GM23338 (cell line): ENCODE data around the gene NCS1. TPM values are rescaled to one million over a fixed set of nuclear protein-coding genes. Genes with fewer than 3 reads are reported as not detected.

Source experiments
- ATAC-seq: fragments of 200-7000 bp; cut with Tn5 transposase; 3 replicates; pipeline ENCODE4 v1.9.1; 2020
- DNase-seq: peaks from one replicate; pipeline ENCODE4 v3.0.0-alpha.2; 2015; ENCODE audit warnings: low spot score
- H2AFZ ChIP-seq: fragments of 200-600 bp; sonication (generic); 2 replicates; pipeline ENCODE4 v1.8.0; 2016; ENCODE audit warnings: antibody characterized with exemption, mild to moderate bottlenecking, moderate library complexity
- H3F3A ChIP-seq: fragments of 200-600 bp; sonication (generic); replicated peaks from 2 replicates; pipeline ENCODE4 v1.8.0; 2017; ENCODE audit warnings: antibody characterized with exemption, mixed run types, low read depth
- H3K27ac ChIP-seq: fragments of 200-600 bp; sonication (generic); 2 replicates; pipeline ENCODE4 v1.6.1; 2016; ENCODE audit warnings: low read depth
- H3K27me3 ChIP-seq: fragments of 200-600 bp; sonication (generic); 2 replicates; pipeline ENCODE4 v1.8.0; 2016; ENCODE audit warnings: mild to moderate bottlenecking, mixed run types, moderate library complexity; ENCODE audit not compliant: insufficient read depth
- H3K36me3 ChIP-seq: fragments of 200-600 bp; sonication (generic); 2 replicates; pipeline ENCODE4 v1.8.0; 2016; ENCODE audit warnings: mild to moderate bottlenecking; ENCODE audit not compliant: insufficient read depth
- H3K4me1 ChIP-seq: fragments of 200-600 bp; sonication (generic); 2 replicates; pipeline ENCODE4 v1.8.0; 2016; ENCODE audit warnings: mild to moderate bottlenecking, moderate library complexity; ENCODE audit not compliant: insufficient read depth
- H3K4me2 ChIP-seq: fragments of 200-600 bp; sonication (generic); 2 replicates; pipeline ENCODE4 v1.7.1; 2017; ENCODE audit warnings: mixed run types
- H3K4me3 ChIP-seq: fragments of 200-600 bp; sonication (generic); 2 replicates; pipeline ENCODE4 v1.6.1; 2016; ENCODE audit warnings: mixed run types
- H3K79me2 ChIP-seq: fragments of 200-600 bp; sonication (generic); replicated peaks from 2 replicates; pipeline ENCODE4 v1.8.0; 2017; ENCODE audit warnings: mild to moderate bottlenecking; ENCODE audit not compliant: insufficient read depth
- H3K9me2 ChIP-seq: fragments of 200-600 bp; sonication (generic); 2 replicates; pipeline ENCODE4 v1.8.0; 2017; ENCODE audit not compliant: insufficient read depth
- H4K20me1 ChIP-seq: fragments of 200-600 bp; sonication (generic); replicated peaks from 2 replicates; pipeline ENCODE4 v1.8.0; 2017; ENCODE audit warnings: mild to moderate bottlenecking; ENCODE audit not compliant: insufficient read depth
- H3K27ac Mint-ChIP-seq: 2 replicates; pipeline ENCODE4 v1.8.0; 2020; ENCODE audit warnings: inconsistent platforms, mild to moderate bottlenecking, moderate library complexity, mixed read lengths
- H3K27me3 Mint-ChIP-seq: 3 replicates; pipeline ENCODE4 v1.8.0; 2022; ENCODE audit warnings: low read depth, mild to moderate bottlenecking, moderate library complexity, mixed read lengths, inconsistent platforms; ENCODE audit not compliant: insufficient read depth, poor library complexity
- H3K36me3 Mint-ChIP-seq: 3 replicates; pipeline ENCODE4 v1.8.0; 2021; ENCODE audit warnings: low read depth, mild to moderate bottlenecking, inconsistent platforms, moderate library complexity, mixed read lengths
- H3K4me1 Mint-ChIP-seq: 3 replicates; pipeline ENCODE4 v1.8.0; 2020; ENCODE audit warnings: mild to moderate bottlenecking, inconsistent platforms, mixed read lengths
- H3K4me3 Mint-ChIP-seq: 3 replicates; pipeline ENCODE4 v1.8.0; 2021; ENCODE audit warnings: moderate library complexity, mild to moderate bottlenecking, inconsistent platforms, mixed read lengths
- H3K9me3 Mint-ChIP-seq: 3 replicates; pipeline ENCODE4 v1.8.0; 2020; ENCODE audit warnings: moderate library complexity, mild to moderate bottlenecking, inconsistent platforms, mixed read lengths
- CREB1 ChIP-seq: fragments of 250-450 bp; sonication (Bioruptor Pico); IDR thresholded peaks from 2 replicates; pipeline ENCODE4 v1.5.0; 2020; ENCODE audit warnings: low read depth, mild to moderate bottlenecking, moderate library complexity
- CTCF ChIP-seq, 2 experiments: fragments of 200-600 bp in 1 of 2; sonication (generic) in 1 of 2; conservative IDR thresholded peaks; 2 replicates each; pipeline versions ENCODE4 v1.5.1 to v1.6.1; 2016 to 2017; ENCODE audit warnings: antibody characterized with exemption in 2 of 2, low read depth in 2 of 2, mild to moderate bottlenecking in 2 of 2, moderate library complexity in 1 of 2
- ETS1 ChIP-seq: IDR thresholded peaks from 2 replicates; pipeline ENCODE4 v1.6.1; 2016; ENCODE audit warnings: antibody characterized with exemption
- EZH2 ChIP-seq: fragments of 200-600 bp; sonication (generic); IDR thresholded peaks from one replicate; pipeline ENCODE4 v1.8.0; 2017; ENCODE audit warnings: antibody characterized with exemption, mild to moderate bottlenecking, low read depth; ENCODE audit not compliant: unreplicated experiment
- EZH2phosphoT487 ChIP-seq: fragments of 200-600 bp; sonication (generic); IDR thresholded peaks from one replicate; pipeline ENCODE4 v1.8.1; 2018; ENCODE audit warnings: antibody characterized with exemption; ENCODE audit not compliant: unreplicated experiment
- JUNB ChIP-seq: IDR thresholded peaks from one replicate; pipeline ENCODE4 v1.6.1; 2016; ENCODE audit warnings: antibody characterized with exemption; ENCODE audit not compliant: unreplicated experiment
- NANOG ChIP-seq: IDR thresholded peaks from 2 replicates; pipeline ENCODE4 v1.6.1; 2016; ENCODE audit warnings: antibody characterized with exemption, borderline replicate concordance
- POLR2AphosphoS5 ChIP-seq: IDR thresholded peaks from 2 replicates; pipeline ENCODE4 v1.6.1; 2016; ENCODE audit warnings: antibody characterized with exemption, low read depth
- REST ChIP-seq: IDR thresholded peaks from one replicate; pipeline ENCODE4 v1.6.1; 2018; ENCODE audit warnings: antibody characterized with exemption; ENCODE audit not compliant: unreplicated experiment
- STAT1 ChIP-seq: IDR thresholded peaks from one replicate; pipeline ENCODE4 v1.6.1; 2016; ENCODE audit warnings: antibody characterized with exemption; ENCODE audit not compliant: unreplicated experiment
- ZNF114 ChIP-seq: fragments of 250-450 bp; sonication (Bioruptor Pico); IDR thresholded peaks from 2 replicates; pipeline ENCODE4 v1.5.0; 2020; ENCODE audit warnings: mild to moderate bottlenecking, moderate library complexity
- ZNF331 ChIP-seq: fragments of 250-450 bp; sonication (Bioruptor Pico); IDR thresholded peaks from 2 replicates; pipeline ENCODE4 v1.5.0; 2020; ENCODE audit warnings: low read depth, mild to moderate bottlenecking, moderate library complexity
- ZNF462 ChIP-seq: fragments of 250-450 bp; sonication (Bioruptor Pico); IDR thresholded peaks from 2 replicates; pipeline ENCODE4 v1.5.0; 2020; ENCODE audit warnings: mild to moderate bottlenecking, moderate library complexity
- polyA plus RNA-seq: library from polyadenylated mRNA; unstranded; fragments of >200 nt; fragmentation: Nextera tagmentation; extraction: Ambion mirVana; gene quantifications from 2 replicates; pipeline ENCODE4 v1.2.1, GENCODE V29; 2016
- total RNA-seq: library from RNA; depleted of rRNA; stranded (reverse); fragments of >200 nt; shearing (Covaris generic); gene quantifications from 2 replicates; pipeline ENCODE4 v1.2.3, GENCODE V29; 2014

Gene NCS1
- total and polyA plus RNA-seq, 2 experiments from 2014 or later = 8.2 to 34.3 TPM

GRCh38 chr9:130215341-130216119 lies 43.3 kb downstream of the NCS1 start:
- H3F3A ChIP-seq = no peaks in the 10 kb centered on the region; the same call in 1 of the 2 replicates
- H3K79me2 ChIP-seq = no peaks in the 10 kb centered on the region
- peaks cover 4% of the 10 kb centered on the region; the same call in 2 of the 3 replicates for H3K36me3 Mint-ChIP-seq
- H2AFZ ChIP-seq = no peak overlapping the region
- peaks cover 4% of the 10 kb centered on the region; the same call in 1 of the 2 replicates for H4K20me1 ChIP-seq
- no peak for DNase-seq
- H3K27me3 Mint-ChIP-seq = peaks cover 19% of the 10 kb centered on the region
- H3K9me2 ChIP-seq = no peaks in the 10 kb centered on the region
- no peak overlapping the region for H3K4me3 Mint-ChIP-seq
- peaks cover 7% of the 10 kb centered on the region; the same call in 1 of the 2 replicates for H3K4me1 ChIP-seq
- no peak overlapping the region for H3K27ac ChIP-seq
- ATAC-seq = no peak
- H3K4me1 Mint-ChIP-seq = peaks cover 35% of the 10 kb centered on the region
- no peak overlapping the region; the same call in 1 of the 2 replicates for H3K27ac Mint-ChIP-seq
- no peaks in the 10 kb centered on the region for H3K27me3 ChIP-seq
- no peaks in the 10 kb centered on the region; the same call in 1 of the 2 replicates for H3K36me3 ChIP-seq
- H3K4me2 ChIP-seq = no peak overlapping the region
- no peaks in the 10 kb centered on the region for H3K9me3 Mint-ChIP-seq
- no peak overlapping the region for H3K4me3 ChIP-seq
- TF ChIP-seq NANOG = no peak
- no peak for TF ChIP-seq CTCF (conservative IDR thresholded peaks at IDR 0.05; ENCODE audit: low read depth in 2 of 2)
- TF ChIP-seq STAT1 = no peak
- no peak for TF ChIP-seq CREB1 (CRISPR knock-in tag)
- no peak for TF ChIP-seq ETS1
- no peak for TF ChIP-seq REST
- TF ChIP-seq POLR2AphosphoS5 = no peak
- no peak for TF ChIP-seq JUNB
- TF ChIP-seq ZNF331 (CRISPR knock-in tag) = no peak
- no peak for TF ChIP-seq ZNF462 (CRISPR knock-in tag)
- no peak for TF ChIP-seq EZH2
- TF ChIP-seq ZNF114 (CRISPR knock-in tag) = no peak
- TF ChIP-seq EZH2phosphoT487 = no peak
